Endothelial cell of umbilical vein (primary cell): ENCODE measurements around the gene APOBEC3C. TPM values are rescaled to one million over a fixed set of nuclear protein-coding genes. Genes with fewer than 3 reads are reported as not detected.
"Not testable (repeated sequence)": the region's sequence is repeated elsewhere in the genome, so short reads cannot be mapped to it uniquely, and the experiment has no call there.

ENCODE experiments used
- BruUV-seq: library from RNA; stranded (reverse); fragments of 400-500 nt; replicated peaks from 2 replicates; lab custom pipeline; 2021; lab: Mats Ljungman, UMichigan
- CTCF ChIA-PET: fragments of 300-600, 350-600 bp; sonication (Branson Sonifier 250); formaldehyde crosslinking; loops from one replicate; lab custom pipeline; 2021; ENCODE audit warnings: antibody characterized with exemption, inconsistent platforms; lab: Charles Lee
- POLR2A ChIA-PET: fragments of 300-600, 350-600 bp; sonication (Branson Sonifier 250); formaldehyde crosslinking; loops from one replicate; lab custom pipeline; 2021; ENCODE audit warnings: antibody characterized with exemption, inconsistent platforms; lab: Charles Lee
- DNase-seq: peaks from one replicate; pipeline ENCODE4 v3.0.0-alpha.2; 2011; ENCODE audit warnings: low read depth, low spot score
- FAIRE-seq: peaks from 2 replicates; lab custom pipeline; 2011; peaks lifted over from hg19 to GRCh38; lab: Jason Lieb, UNC
- H2AFZ ChIP-seq: 2 replicates; pipeline ENCODE4 v1.6.0; 2012; ENCODE audit warnings: low read depth, low read length, control low read depth, inconsistent platforms
- H3K27ac ChIP-seq: 2 replicates; pipeline ENCODE4 v1.5.1; 2011; ENCODE audit warnings: low read depth, mild to moderate bottlenecking, control low read depth, low read length, moderate library complexity; ENCODE audit not compliant: insufficient read depth
- H3K27me3 ChIP-seq, 2 experiments: 2 replicates each; pipeline versions ENCODE4 v1.6.0 to v1.6.1; 2011; ENCODE audit warnings: low read length in 2 of 2, mixed read lengths in 1 of 2; ENCODE audit not compliant: control insufficient read depth in 2 of 2, insufficient read depth in 2 of 2
- H3K36me3 ChIP-seq, 2 experiments: 2 replicates in 1 of 2; 3 replicates in 1 of 2; pipeline ENCODE4 v1.5.1; 2011; ENCODE audit warnings: low read length in 2 of 2, mild to moderate bottlenecking in 1 of 2, moderate library complexity in 1 of 2; ENCODE audit not compliant: control insufficient read depth in 2 of 2, insufficient read depth in 2 of 2; ENCODE audit errors: extremely low read depth in 1 of 2
- H3K4me1 ChIP-seq: 3 replicates; pipeline ENCODE4 v1.5.1; 2011; ENCODE audit warnings: mild to moderate bottlenecking, low read length; ENCODE audit not compliant: control insufficient read depth, insufficient read depth; ENCODE audit errors: extremely low read depth
- H3K4me2 ChIP-seq: 2 replicates; pipeline ENCODE4 v1.6.1; 2011; ENCODE audit warnings: low read length, control low read depth, mixed read lengths; ENCODE audit not compliant: insufficient read depth
- H3K4me3 ChIP-seq, 3 experiments: fragments of 200-600 bp in 1 of 3; sonication (generic), shearing (Covaris generic) in 1 of 3; replicated peaks in 1 of 3; 2 replicates each; pipeline ENCODE4 v1.5.1; 2011 to 2016; ENCODE audit warnings: control low read depth in 3 of 3, low read length in 3 of 3, mild to moderate bottlenecking in 2 of 3, inconsistent platforms in 1 of 3, low read depth in 1 of 3, moderate library complexity in 1 of 3; ENCODE audit not compliant: insufficient read depth in 1 of 3
- H3K79me2 ChIP-seq: 2 replicates; pipeline ENCODE4 v1.6.0; 2012; ENCODE audit warnings: low read length, inconsistent platforms; ENCODE audit not compliant: control insufficient read depth, insufficient read depth
- H3K9ac ChIP-seq: replicated peaks from 2 replicates; pipeline ENCODE3; 2011; ENCODE audit warnings: low read length, control low read depth; ENCODE audit not compliant: insufficient read depth; ENCODE audit errors: extremely low read depth
- H3K9me1 ChIP-seq: replicated peaks from 3 replicates; pipeline ENCODE4 v1.6.0; 2011; ENCODE audit warnings: mild to moderate bottlenecking, low read length; ENCODE audit not compliant: control insufficient read depth, insufficient read depth; ENCODE audit errors: extremely low read depth
- H3K9me3 ChIP-seq: replicated peaks from 2 replicates; pipeline ENCODE4 v1.5.1; 2012; ENCODE audit warnings: low read length, inconsistent platforms; ENCODE audit not compliant: control insufficient read depth, insufficient read depth
- H4K20me1 ChIP-seq: replicated peaks from 2 replicates; pipeline ENCODE3; 2011; ENCODE audit warnings: mild to moderate bottlenecking, low read length; ENCODE audit not compliant: control insufficient read depth, insufficient read depth; ENCODE audit errors: extremely low read depth
- EZH2 ChIP-seq: IDR thresholded peaks from 2 replicates; pipeline ENCODE4 v1.6.1; 2012; ENCODE audit warnings: borderline replicate concordance, low read depth, mild to moderate bottlenecking, moderate library complexity, low read length, inconsistent platforms; ENCODE audit not compliant: severe bottlenecking
- FOS ChIP-seq: IDR thresholded peaks from 2 replicates; pipeline ENCODE4 v1.6.1; 2011; ENCODE audit warnings: mild to moderate bottlenecking, low read length, moderate library complexity, borderline replicate concordance; ENCODE audit not compliant: insufficient read depth
- GATA2 ChIP-seq: IDR thresholded peaks from 2 replicates; pipeline ENCODE4 v1.7.0; 2011; ENCODE audit warnings: low read depth, mild to moderate bottlenecking, moderate library complexity, mixed read lengths, low read length; ENCODE audit not compliant: insufficient read length, insufficient read depth
- JUN ChIP-seq: IDR thresholded peaks from 2 replicates; pipeline ENCODE4 v1.6.1; 2011; ENCODE audit warnings: borderline replicate concordance, low read depth; ENCODE audit not compliant: insufficient read length, insufficient read depth
- MYC ChIP-seq: IDR thresholded peaks from one replicate; pipeline ENCODE4 v1.6.1; 2011; ENCODE audit warnings: mild to moderate bottlenecking, low read depth, low read length
- POLR2A ChIP-seq: IDR thresholded peaks from 2 replicates; pipeline ENCODE4 v1.6.1; 2012; ENCODE audit warnings: low read depth, mild to moderate bottlenecking, control low read depth, low read length
- POLR2AphosphoS5 ChIP-seq: IDR thresholded peaks from 2 replicates; pipeline ENCODE4 v1.6.1; 2012; ENCODE audit warnings: low read depth, mild to moderate bottlenecking, control low read depth, low read length, moderate library complexity; ENCODE audit not compliant: insufficient read depth
- dilution Hi-C: fragments of 300-500 bp; cut with MboI; formaldehyde crosslinking; loops from one replicate; pipeline ENCODE4 v1.15.0; 2019; ENCODE audit warnings: low sequenced_read_pairs; ENCODE audit not compliant: extremely low pct_ligation_motif_present
- intact Hi-C: fragments of 100-400 bp; cut with micrococcal nuclease; formaldehyde crosslinking; loops from one replicate; pipeline ENCODE4 v1.10.0; 2022
- polyA plus RNA-seq, 4 experiments: library from polyadenylated mRNA; depleted of rRNA in 3 of 4; stranded (reverse) in 3 of 4; unstranded in 1 of 4; fragments of >200 nt; gene quantifications; 2 replicates each; pipeline versions ENCODE4 v1.2.1 to v1.2.3, GENCODE V29; 2011 to 2012; ENCODE audit warnings: missing spikeins in 1 of 4
- total RNA-seq: library from RNA; stranded (reverse); gene quantifications from 2 replicates; pipeline ENCODE4 v1.2.3, GENCODE V29; 2021
- TF ChIP-seq, protein P1 (sequence below): IDR thresholded peaks from 2 replicates; pipeline ENCODE4 v1.6.1; 2011; ENCODE audit not compliant: insufficient read depth, insufficient read length
- TF ChIP-seq, protein P2 (sequence below), 2 donors: IDR thresholded peaks; 1 replicate in 1 of 2; 2 replicates in 1 of 2; pipeline ENCODE4 v1.5.1; 2011; ENCODE audit warnings: low read length in 2 of 2, mild to moderate bottlenecking in 2 of 2, moderate library complexity in 2 of 2, control low read depth in 1 of 2, inconsistent platforms in 1 of 2, low read depth in 1 of 2; ENCODE audit not compliant: insufficient read depth in 1 of 2; ENCODE audit errors: extremely low read depth in 1 of 2

APOBEC3C gene
- total and polyA plus RNA-seq, 2 donors (not counting 3 experiments of a cell fraction or from before 2014, with no cell fraction given): 7.6 to 10.6 TPM

DNA sequence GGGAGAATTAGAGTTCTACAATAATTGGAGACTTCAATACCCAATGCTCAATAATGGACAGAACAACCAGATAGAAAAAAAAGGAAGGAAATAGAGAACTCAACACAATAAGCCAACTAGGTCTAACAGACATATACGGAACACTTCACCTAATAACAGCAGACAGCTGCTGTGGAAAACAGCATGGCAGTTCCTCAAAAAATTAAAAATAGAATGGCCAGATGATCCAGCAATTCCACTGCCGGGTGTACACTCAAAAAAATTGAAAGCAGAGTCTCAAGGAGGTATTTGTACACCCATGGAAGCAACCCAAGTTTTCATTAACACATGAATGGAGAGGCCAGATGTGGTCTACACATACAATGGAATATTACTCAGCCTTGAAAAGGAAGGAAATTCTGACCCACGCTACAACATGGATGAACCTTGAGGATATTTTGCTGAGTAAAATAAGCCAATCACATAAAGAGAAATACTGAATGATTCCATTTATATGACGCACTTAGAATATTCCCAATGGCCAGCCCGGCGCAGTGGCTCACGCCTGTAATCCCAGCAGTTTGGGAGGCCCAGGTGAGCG lies 5.7 kb upstream of the APOBEC3C start:
- H3K9me1 ChIP-seq, H3K36me3 ChIP-seq, H3K4me1 ChIP-seq, H2AFZ ChIP-seq, H4K20me1 ChIP-seq, H3K4me2 ChIP-seq, dilution Hi-C loops, H3K27ac ChIP-seq, H3K4me3 ChIP-seq, H3K27me3 ChIP-seq, H3K79me2 ChIP-seq, BruUV-seq, H3K9me3 ChIP-seq, FAIRE-seq, DNase-seq, POLR2A ChIA-PET, H3K9ac ChIP-seq: not testable (repeated sequence)
- intact Hi-C loops: loop anchor here (10.0 kb wide), 1 partner anchor 306 kb away; the partner anchor contains the start of gene RPL3
- CTCF ChIA-PET: interaction anchor here (0.7 to 8.1 kb wide), 6 partner anchors 38 to 296 kb away, joined by 4 to 70 read pairs (median 4); no protein-coding TSS in a partner anchor

DNA sequence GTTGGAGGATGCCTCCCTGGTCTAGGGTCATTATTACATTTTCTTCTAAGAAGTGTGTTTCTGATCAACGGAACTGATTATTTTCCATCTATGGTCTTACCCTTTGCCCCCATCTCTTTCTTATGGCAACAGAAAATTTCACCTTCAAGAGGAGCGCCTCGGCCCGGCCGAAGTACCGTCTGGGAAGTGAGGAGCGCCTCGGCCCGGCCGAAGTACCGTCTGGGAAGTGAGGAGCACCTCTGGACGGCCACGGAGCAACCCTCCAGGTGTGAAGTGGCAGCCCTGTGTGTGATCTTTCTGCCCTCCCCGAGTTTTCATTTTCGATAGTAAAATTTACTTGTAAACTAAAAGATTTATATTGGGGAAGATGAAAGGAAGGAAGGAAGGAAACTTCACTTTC lies 3.1 kb upstream of the APOBEC3C start:
- Histone ChIP-seq H2AFZ (no peak overlapping the region), H3K27me3 (no peaks in the 10 kb centered on the region), H3K79me2 (no peaks in the 10 kb centered on the region), H3K27ac (no peak overlapping the region), H3K9me3 (no peaks in the 10 kb centered on the region), H3K4me3 (no peak overlapping the region), H3K4me1 (peaks cover 3% of the 10 kb centered on the region), H3K9me1 (no peaks in the 10 kb centered on the region), H3K36me3 (no peaks in the 10 kb centered on the region), H3K9ac (no peak overlapping the region), H3K4me2 (no peak overlapping the region), H4K20me1 (no peaks in the 10 kb centered on the region)
- DNase-seq (no peak), FAIRE-seq (no peak)
- CTCF ChIA-PET: no interaction called here
- dilution Hi-C loops (no loop called here), intact Hi-C loops (no loop called here)
- no peak for TF ChIP-seq EZH2
- TF ChIP-seq GATA2: no peak
- TF ChIP-seq, protein P1, sequence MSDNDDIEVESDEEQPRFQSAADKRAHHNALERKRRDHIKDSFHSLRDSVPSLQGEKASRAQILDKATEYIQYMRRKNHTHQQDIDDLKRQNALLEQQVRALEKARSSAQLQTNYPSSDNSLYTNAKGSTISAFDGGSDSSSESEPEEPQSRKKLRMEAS: no peak
- no peak for TF ChIP-seq MYC
- TF ChIP-seq FOS: no peak
- TF ChIP-seq, protein P2, sequence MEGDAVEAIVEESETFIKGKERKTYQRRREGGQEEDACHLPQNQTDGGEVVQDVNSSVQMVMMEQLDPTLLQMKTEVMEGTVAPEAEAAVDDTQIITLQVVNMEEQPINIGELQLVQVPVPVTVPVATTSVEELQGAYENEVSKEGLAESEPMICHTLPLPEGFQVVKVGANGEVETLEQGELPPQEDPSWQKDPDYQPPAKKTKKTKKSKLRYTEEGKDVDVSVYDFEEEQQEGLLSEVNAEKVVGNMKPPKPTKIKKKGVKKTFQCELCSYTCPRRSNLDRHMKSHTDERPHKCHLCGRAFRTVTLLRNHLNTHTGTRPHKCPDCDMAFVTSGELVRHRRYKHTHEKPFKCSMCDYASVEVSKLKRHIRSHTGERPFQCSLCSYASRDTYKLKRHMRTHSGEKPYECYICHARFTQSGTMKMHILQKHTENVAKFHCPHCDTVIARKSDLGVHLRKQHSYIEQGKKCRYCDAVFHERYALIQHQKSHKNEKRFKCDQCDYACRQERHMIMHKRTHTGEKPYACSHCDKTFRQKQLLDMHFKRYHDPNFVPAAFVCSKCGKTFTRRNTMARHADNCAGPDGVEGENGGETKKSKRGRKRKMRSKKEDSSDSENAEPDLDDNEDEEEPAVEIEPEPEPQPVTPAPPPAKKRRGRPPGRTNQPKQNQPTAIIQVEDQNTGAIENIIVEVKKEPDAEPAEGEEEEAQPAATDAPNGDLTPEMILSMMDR (IDR thresholded peaks at IDR 0.05; ENCODE audit: extremely low read depth in 1 of 2, insufficient read depth in 1 of 2, low read depth in 1 of 2, low read length in 2 of 2): no peak
- TF ChIP-seq JUN: no peak
- TF ChIP-seq POLR2A: no peak
- no peak for TF ChIP-seq POLR2AphosphoS5
- POLR2A ChIA-PET: no interaction called here
- BruUV-seq: no TSS peak
